Measurements from ENCODE around the gene ZC3H6.
"Not testable (repeated sequence)": the region's sequence is repeated elsewhere in the genome, so short reads cannot be mapped to it uniquely, and the experiment has no call there.

ZC3H6 gene

GRCh38 chr2:112282066-112282465 is 6.7 kb downstream of the ZC3H6 start:
- not testable (repeated sequence) for DNase-seq

GRCh38 chr2:112283535-112283934 is 8.1 kb downstream of the ZC3H6 start:
- DNase-seq = not testable (repeated sequence)

DNA sequence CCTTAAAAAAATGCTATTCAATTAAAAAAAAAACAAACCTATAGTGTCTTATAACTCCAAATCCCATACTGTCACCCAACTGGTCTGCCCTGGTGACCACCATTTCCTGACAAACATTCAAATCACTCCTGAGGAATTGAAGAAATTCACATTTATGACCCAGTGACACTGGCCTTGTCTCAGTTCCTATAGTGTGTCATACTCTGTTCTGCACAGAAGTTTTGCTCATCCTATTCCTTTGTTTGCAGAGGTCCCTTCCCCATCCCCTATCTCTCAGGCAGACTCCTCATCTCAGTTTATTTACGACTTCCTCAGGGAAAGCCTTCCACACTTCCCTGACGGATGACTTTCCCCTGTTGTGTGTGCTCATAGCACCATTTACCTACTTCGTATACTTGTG is 14.7 kb downstream of the ZC3H6 start:
- DNase-seq = no peak

DNA sequence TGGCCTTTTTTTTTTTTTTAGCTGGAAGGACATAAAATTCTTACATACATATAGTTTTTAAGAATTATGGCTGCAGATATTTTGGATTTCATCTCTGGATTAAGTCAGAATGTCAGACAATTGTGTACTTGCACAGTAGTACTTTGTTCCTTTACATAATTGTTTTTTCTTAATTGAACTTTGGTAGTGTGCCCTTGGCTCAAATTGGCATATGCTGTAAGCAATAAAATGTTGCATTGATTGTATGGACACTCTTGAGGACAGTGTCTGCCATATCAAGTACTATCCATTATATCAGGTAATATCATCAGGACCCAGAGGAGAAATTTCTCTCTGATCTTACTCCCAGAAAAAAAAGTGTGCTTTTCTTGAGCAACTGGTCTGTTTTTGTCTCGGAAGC is 15.3 kb downstream of the ZC3H6 start:
- no peak for DNase-seq

GRCh38 chr2:112293636-112294401 is 18.4 kb downstream of the ZC3H6 start:
- DNase-seq = no peak

- DNase-seq = no peak
Observed at GRCh38 chr2:112295407-112296078, 20.1 kb downstream of the ZC3H6 start.

- no peak for DNase-seq
Observed at GRCh38 chr2:112296407-112296806, 21.0 kb downstream of the ZC3H6 start.

DNA sequence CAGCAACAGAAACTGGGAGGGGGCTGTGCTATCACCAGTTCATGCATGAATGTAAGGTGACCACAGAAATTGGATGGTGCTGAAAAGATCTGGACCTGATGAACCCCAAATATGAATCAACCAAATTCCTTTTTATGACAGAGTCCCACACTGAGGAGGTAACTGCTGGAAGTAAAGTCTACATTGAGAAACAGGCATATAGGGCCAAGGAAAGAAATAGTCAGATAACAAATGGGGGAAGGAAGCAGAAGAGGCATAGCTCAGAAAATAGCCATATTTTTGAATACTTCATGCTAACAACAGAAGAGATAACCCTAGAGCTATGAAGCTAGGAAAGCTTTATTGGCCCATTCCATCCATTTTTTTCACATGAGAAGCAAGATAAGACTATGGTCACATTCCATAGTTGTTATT is 25.8 kb downstream of the ZC3H6 start:
- no peak for DNase-seq

- no peak for DNase-seq
Observed at GRCh38 chr2:112301973-112302372, 26.6 kb downstream of the ZC3H6 start.

GRCh38 chr2:112304298-112304941 is 29.0 kb downstream of the ZC3H6 start:
- DNase-seq = no peak

DNA sequence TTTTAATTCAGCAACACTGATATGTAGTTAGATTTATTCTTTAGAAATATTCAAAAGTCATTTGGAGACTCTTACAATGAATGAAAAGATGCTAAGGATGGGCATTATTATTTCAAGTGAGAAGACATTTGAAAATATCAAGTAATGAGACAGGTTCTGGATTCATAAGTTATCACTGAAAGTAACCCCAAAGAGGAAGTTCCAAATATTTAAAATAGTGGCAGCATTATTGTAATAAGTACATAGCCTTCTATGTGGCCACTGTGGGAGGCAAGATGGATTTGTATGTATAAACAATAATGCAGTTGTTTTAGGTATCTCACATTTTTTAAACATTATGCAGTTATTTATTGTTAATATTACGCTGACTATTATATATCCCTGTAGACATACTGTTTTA is 29.7 kb downstream of the ZC3H6 start:
- DNase-seq = no peak

DNA sequence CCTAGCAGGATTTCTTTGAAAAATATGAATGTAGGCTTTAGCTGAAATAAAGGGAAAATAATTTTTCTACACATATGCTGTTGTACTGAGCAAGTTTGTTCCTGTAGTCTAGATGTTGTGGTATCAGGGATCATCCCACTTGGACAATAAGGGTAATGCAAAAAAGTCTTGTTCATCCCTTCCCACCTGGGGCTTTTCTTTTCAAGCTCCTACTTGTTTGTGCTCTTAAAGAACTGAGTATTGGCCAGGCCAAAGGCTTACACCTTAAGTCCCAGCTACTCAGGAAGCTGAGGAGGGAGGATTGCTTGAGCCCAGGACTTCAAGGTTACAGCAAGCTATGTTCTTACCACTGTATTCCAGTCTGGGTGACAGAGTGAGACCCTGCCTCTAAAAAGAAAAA is 35.5 kb downstream of the ZC3H6 start:
- DNase-seq = no peak

DNA sequence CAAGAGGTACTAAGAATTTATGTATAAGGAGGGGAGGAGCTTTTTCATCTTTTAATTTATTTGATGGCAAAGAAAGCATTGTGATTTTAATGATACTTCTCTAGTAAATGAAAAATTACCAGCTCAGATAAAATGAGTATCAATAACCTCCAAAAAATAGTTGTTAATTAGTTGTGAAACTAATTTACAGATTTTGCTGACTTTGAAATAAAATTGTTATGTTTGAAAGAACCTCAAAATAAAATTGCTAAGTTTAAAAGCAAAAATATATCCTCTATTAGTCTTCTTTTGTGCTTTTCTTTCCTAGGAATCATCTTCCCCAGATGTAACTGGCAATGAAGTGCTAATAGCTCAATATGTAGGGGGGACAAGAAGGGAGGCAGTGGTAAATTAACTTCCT is 36.5 kb downstream of the ZC3H6 start:
- no peak for DNase-seq

DNA sequence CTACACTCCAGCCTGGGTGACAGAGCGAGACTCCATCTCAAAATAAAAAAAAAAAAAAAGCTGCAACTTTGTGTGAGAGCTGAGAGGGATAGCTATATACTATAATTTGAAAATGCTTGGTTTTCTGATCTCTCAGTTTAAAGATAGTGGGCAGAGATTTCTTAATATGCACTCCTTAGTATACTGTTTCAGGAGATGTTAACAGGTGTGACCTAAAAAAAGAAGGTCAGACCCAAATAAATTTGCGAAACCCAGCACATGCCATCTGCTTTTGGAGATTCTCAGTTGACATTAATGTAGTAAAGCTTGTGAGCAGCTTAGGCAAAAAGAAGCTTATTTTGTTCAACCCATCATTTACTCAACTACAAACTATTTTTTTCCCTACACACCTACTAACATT is 37.4 kb downstream of the ZC3H6 start:
- no peak for DNase-seq

DNA sequence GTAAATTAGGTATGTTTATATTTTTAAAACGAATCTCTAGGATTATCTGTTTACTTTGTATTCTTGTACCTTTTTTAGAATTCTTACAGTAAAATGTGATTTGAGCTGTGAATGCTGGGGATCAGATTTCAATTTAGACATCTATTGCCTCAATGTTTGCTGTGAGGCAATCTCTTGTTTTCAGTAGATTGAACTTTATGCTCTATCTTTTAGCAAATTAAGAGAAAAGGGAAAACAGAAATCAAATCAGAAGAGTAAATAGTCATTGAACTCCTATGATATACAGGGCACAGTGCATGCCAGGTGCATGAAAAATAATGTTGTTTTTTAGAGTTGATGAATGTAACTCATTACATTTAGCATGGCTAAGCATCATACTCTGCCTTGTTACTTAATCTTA is 39.5 kb downstream of the ZC3H6 start:
- no peak for DNase-seq

- no peak for DNase-seq
Observed at GRCh38 chr2:112317303-112318158, 42.1 kb downstream of the ZC3H6 start.

DNA sequence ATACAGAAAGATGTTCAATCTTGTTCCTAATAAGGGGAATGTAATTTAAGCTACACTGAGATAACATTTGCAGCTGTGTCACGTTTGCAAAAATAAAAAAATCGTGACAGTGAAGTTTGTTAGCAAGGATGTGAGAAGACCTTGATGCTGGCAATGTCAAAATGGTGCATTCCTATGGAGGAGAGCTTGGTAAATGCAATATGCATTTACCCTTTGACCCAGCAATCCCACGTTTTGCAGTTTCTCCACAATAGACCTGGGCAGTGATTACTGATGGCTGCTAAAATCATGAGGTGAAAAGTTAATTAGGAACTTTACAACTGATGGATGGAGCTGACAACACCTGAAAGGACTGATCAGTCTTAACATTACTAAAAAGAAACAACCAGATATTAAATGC is 43.1 kb downstream of the ZC3H6 start:
- no peak for DNase-seq

- DNase-seq = no peak
Observed at GRCh38 chr2:112321375-112322320, 46.3 kb downstream of the ZC3H6 start.

- no peak for DNase-seq
Observed at GRCh38 chr2:112322919-112323318, 47.5 kb downstream of the ZC3H6 start.

- no peak for DNase-seq
Observed at GRCh38 chr2:112332123-112332696, 56.8 kb downstream of the ZC3H6 start.

DNA sequence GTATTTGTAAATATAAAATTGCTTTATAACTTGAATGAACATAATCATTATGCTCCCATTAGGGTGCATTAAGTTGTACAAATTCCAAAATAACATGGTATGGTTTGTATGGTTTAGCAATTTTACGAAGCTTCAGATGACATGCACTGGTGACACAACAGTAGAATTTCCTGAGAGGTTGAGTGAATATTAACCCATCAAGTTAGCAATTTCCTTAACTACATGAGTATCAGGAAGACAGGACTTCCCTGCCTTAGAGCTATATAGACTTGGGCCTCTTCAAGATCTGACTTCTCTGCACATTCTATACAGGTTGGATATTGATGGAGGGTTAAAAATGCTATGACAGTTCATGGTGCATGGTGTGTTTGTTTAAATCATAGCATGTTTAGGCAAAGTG is 60.2 kb downstream of the ZC3H6 start:
- no peak for DNase-seq

DNA sequence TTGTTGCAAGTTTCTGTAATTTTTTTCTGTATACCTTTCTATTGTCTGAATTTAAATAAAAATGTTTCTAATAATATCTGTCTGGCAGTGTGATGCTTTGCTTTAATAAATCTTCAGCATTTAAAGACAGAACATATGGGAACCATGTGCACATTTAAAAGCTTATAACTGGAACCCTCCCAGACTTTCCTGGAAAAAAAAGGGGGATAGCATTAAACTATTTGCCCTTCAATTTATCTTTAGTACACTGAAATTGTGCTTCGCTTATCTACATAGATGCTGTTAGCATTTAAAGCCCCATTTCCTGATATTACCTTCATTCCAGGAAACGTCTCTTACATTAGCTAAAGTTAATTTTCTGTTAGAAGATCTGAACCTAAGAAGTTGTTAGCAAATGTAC is 64.6 kb downstream of the ZC3H6 start:
- no peak for DNase-seq
